ENCODE results near the gene GNA14. TPM values are rescaled to one million over a fixed set of nuclear protein-coding genes. Genes with fewer than 3 reads are reported as not detected.
"Not testable (repeated sequence)": the region's sequence is repeated elsewhere in the genome, so short reads cannot be mapped to it uniquely, and the experiment has no call there.

The GNA14 gene
- total RNA-seq, 1 experiment from 2014 or later, result not detected

- no TSS peak for BruUV-seq (replicated peaks)
- POLR2A ChIA-PET, result interaction anchor here (0.6 kb wide), 1 partner anchor 539 kb away, joined by 3 read pairs; no protein-coding TSS in a partner anchor
- DNase-seq (ENCODE audit: unreplicated experiment), result no peak
- H3K4me1 Mint-ChIP-seq (ENCODE audit: insufficient read depth, unreplicated experiment), result no peaks in the 10 kb centered on the region
- H3K36me3 Mint-ChIP-seq (ENCODE audit: insufficient read depth, unreplicated experiment), result no peaks in the 10 kb centered on the region
- intact Hi-C loops (cut with micrococcal nuclease), result no loop called here
- no peak overlapping the region for H3K27ac Mint-ChIP-seq (ENCODE audit: low read depth, unreplicated experiment)
- CTCF ChIA-PET, result interaction anchor here (0.6 to 2.5 kb wide), 3 partner anchors 39 to 400 kb away, joined by 3 to 13 read pairs (median 4); no protein-coding TSS in a partner anchor
- H3K9me3 Mint-ChIP-seq (ENCODE audit: unreplicated experiment), result no peaks in the 10 kb centered on the region
- no peak overlapping the region for H3K4me3 Mint-ChIP-seq (ENCODE audit: unreplicated experiment)
- no peaks in the 10 kb centered on the region for H3K27me3 Mint-ChIP-seq (ENCODE audit: insufficient read depth, unreplicated experiment)
- TF ChIP-seq, protein P1, sequence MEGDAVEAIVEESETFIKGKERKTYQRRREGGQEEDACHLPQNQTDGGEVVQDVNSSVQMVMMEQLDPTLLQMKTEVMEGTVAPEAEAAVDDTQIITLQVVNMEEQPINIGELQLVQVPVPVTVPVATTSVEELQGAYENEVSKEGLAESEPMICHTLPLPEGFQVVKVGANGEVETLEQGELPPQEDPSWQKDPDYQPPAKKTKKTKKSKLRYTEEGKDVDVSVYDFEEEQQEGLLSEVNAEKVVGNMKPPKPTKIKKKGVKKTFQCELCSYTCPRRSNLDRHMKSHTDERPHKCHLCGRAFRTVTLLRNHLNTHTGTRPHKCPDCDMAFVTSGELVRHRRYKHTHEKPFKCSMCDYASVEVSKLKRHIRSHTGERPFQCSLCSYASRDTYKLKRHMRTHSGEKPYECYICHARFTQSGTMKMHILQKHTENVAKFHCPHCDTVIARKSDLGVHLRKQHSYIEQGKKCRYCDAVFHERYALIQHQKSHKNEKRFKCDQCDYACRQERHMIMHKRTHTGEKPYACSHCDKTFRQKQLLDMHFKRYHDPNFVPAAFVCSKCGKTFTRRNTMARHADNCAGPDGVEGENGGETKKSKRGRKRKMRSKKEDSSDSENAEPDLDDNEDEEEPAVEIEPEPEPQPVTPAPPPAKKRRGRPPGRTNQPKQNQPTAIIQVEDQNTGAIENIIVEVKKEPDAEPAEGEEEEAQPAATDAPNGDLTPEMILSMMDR (IDR thresholded peaks at IDR 0.05; ENCODE audit: unreplicated experiment), result no peak
These were observed 152.1 kb downstream of the GNA14 start for GRCh38 chr9:77495834-77496671.

GRCh38 chr9:77490279-77490678 is 157.8 kb downstream of the GNA14 start:
- CTCF ChIA-PET, result interaction anchor here (0.7 to 5.4 kb wide), 3 partner anchors 11 to 56 kb away, joined by 4 to 76 read pairs (median 34); no protein-coding TSS in a partner anchor
- H3K36me3 Mint-ChIP-seq (ENCODE audit: insufficient read depth, unreplicated experiment); H3K4me3 Mint-ChIP-seq (ENCODE audit: unreplicated experiment); intact Hi-C loops (cut with micrococcal nuclease); H3K4me1 Mint-ChIP-seq (ENCODE audit: insufficient read depth, unreplicated experiment); DNase-seq (ENCODE audit: unreplicated experiment); H3K9me3 Mint-ChIP-seq (ENCODE audit: unreplicated experiment); H3K27ac Mint-ChIP-seq (ENCODE audit: low read depth, unreplicated experiment); BruUV-seq (replicated peaks); POLR2A ChIA-PET; H3K27me3 Mint-ChIP-seq (ENCODE audit: insufficient read depth, unreplicated experiment): not testable (repeated sequence)

- intact Hi-C loops (cut with micrococcal nuclease), result loop anchor here (5.0 kb wide), 1 partner anchor 548 kb away; no protein-coding TSS in a partner anchor
- H3K4me3 Mint-ChIP-seq (ENCODE audit: unreplicated experiment); H3K27ac Mint-ChIP-seq (ENCODE audit: low read depth, unreplicated experiment); H3K9me3 Mint-ChIP-seq (ENCODE audit: unreplicated experiment); H3K36me3 Mint-ChIP-seq (ENCODE audit: insufficient read depth, unreplicated experiment); BruUV-seq (replicated peaks); POLR2A ChIA-PET; DNase-seq (ENCODE audit: unreplicated experiment); H3K4me1 Mint-ChIP-seq (ENCODE audit: insufficient read depth, unreplicated experiment); H3K27me3 Mint-ChIP-seq (ENCODE audit: insufficient read depth, unreplicated experiment): not testable (repeated sequence)
- CTCF ChIA-PET, result interaction anchor here (0.5 to 5.4 kb wide), 7 partner anchors 9 to 261 kb away, joined by 3 to 76 read pairs (median 5); no protein-coding TSS in a partner anchor
These were observed 158.5 kb downstream of the GNA14 start for GRCh38 chr9:77489405-77490163.

DNA sequence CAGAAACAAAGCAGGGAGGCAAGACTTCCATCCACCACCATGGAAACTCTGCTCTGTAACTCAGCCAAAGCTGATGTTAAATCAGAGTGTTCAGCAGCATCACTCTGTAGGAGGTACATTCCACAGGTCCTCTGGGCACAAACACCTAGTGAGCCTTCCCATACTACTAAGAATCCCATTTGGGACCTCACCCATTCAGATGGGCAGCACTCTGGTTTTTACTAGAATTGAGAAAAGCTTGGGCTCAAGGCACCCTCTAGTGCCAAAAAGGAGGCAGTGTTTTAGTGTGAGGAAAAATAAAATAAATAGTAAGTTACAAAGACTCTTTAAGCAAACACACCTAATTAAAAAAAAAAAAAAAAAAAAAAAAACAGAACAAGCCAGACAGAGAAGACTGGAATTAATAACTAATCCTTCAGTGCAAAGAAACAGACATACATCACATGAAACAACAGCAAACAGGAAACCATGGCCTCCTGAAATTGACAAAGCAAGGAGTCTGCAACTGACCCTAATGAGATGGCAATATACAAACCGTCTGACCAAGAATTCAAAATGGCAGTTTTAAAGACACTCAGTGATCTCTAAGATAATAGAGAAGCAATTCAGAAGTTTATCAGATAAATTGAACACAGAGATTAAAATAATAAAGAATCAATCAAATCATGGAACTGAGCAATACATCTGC is 159.5 kb downstream of the GNA14 start:
- ChIA-PET CTCF (interaction anchor here (0.6 to 5.4 kb wide), 10 partner anchors 10 to 262 kb away, joined by 3 to 76 read pairs (median 5); no protein-coding TSS in a partner anchor), POLR2A (no interaction called here)

More for the DNA sequence above, 159.5 kb downstream of the GNA14 start:
- Mint-ChIP-seq H3K9me3 (ENCODE audit: unreplicated experiment) (no peaks in the 10 kb centered on the region), H3K36me3 (ENCODE audit: insufficient read depth, unreplicated experiment) (no peaks in the 10 kb centered on the region), H3K27me3 (ENCODE audit: insufficient read depth, unreplicated experiment) (no peaks in the 10 kb centered on the region), H3K4me3 (ENCODE audit: unreplicated experiment) (no peak overlapping the region), H3K27ac (ENCODE audit: low read depth, unreplicated experiment) (no peak overlapping the region), H3K4me1 (ENCODE audit: insufficient read depth, unreplicated experiment) (no peaks in the 10 kb centered on the region)
- TF ChIP-seq, protein P1 (IDR thresholded peaks at IDR 0.05; ENCODE audit: unreplicated experiment), result peak; percentile 41
- DNase-seq (ENCODE audit: unreplicated experiment), result peak; percentile 41
- intact Hi-C loops (cut with micrococcal nuclease), result loop anchor here (1.0 to 5.0 kb wide), 3 partner anchors 30 to 549 kb away; no protein-coding TSS in a partner anchor
- no TSS peak for BruUV-seq (replicated peaks)

Data from MCF 10A (cell line).